K562 (cell line): ENCODE measurements around the gene ARL16. TPM values are rescaled to one million over a fixed set of nuclear protein-coding genes. Genes with fewer than 3 reads are reported as not detected.

ENCODE experiments used
- ATAC-seq: fragments of 200-7000 bp; cut with Tn5 transposase; 3 replicates; pipeline ENCODE4 v1.9.1; 2020; ENCODE audit warnings: moderate library complexity
- BruUV-seq: library from RNA; stranded (reverse); fragments of 400-500 nt; replicated peaks from 2 replicates; lab custom pipeline; 2021; lab: Mats Ljungman, UMichigan
- CTCF ChIA-PET: fragments of 300-600 bp; formaldehyde crosslinking; extraction: SDS; loops from one replicate; lab custom pipeline; 2021; ENCODE audit warnings: low intra/inter-chr PET ratio; lab: Yijun Ruan, JAX
- POLR2A ChIA-PET: fragments of 300-600, 350-650 bp; sonication (Branson Sonifier 250); formaldehyde crosslinking; extraction: SDS; loops from one replicate; lab custom pipeline; 2021; ENCODE audit warnings: antibody characterized with exemption, inconsistent platforms; lab: Yijun Ruan, JAX
- DNase-seq, 4 experiments: peaks; one replicate each; pipeline versions ENCODE4 v3.0.0 to v3.0.0-alpha.2; 2011 to 2018; ENCODE audit warnings: low spot score in 3 of 4, mixed read lengths in 3 of 4; ENCODE audit errors: extremely low read depth in 1 of 4
- FAIRE-seq: peaks from 2 replicates; lab custom pipeline; 2011; peaks lifted over from hg19 to GRCh38; lab: Jason Lieb, UNC
- H2AFZ ChIP-seq: 2 replicates; pipeline ENCODE4 v1.6.0; 2011; ENCODE audit warnings: low read depth, low read length, control low read depth, inconsistent platforms
- H3K27ac ChIP-seq: fragments of 200-600 bp; 3 replicates; pipeline ENCODE4 v1.8.0; 2011; ENCODE audit warnings: low read depth, mild to moderate bottlenecking, control low read depth, inconsistent platforms, low read length, moderate library complexity, mixed read lengths; ENCODE audit errors: extremely low read depth
- H3K27me3 ChIP-seq, 2 experiments: fragments of 300-600 bp in 1 of 2; 2 replicates in 1 of 2; 3 replicates in 1 of 2; pipeline versions ENCODE4 v1.6.0 to v1.8.0; 2011; ENCODE audit warnings: inconsistent platforms in 2 of 2, low read length in 2 of 2, mild to moderate bottlenecking in 1 of 2, mixed read lengths in 1 of 2, moderate library complexity in 1 of 2; ENCODE audit not compliant: control insufficient read depth in 2 of 2, insufficient read depth in 2 of 2
- H3K36me3 ChIP-seq: fragments of 300-600 bp; 3 replicates; pipeline ENCODE4 v1.8.0; 2011; ENCODE audit warnings: mild to moderate bottlenecking, low read length, inconsistent platforms; ENCODE audit not compliant: control insufficient read depth, insufficient read depth
- H3K4me1 ChIP-seq, 2 experiments: fragments of 200-600 bp in 1 of 2; replicated peaks in 1 of 2; 2 replicates in 1 of 2; 3 replicates in 1 of 2; pipeline versions ENCODE4 v1.5.1 to v1.8.0; 2011; ENCODE audit warnings: inconsistent platforms in 2 of 2, low read length in 2 of 2, mild to moderate bottlenecking in 1 of 2, mixed read lengths in 1 of 2, moderate library complexity in 1 of 2; ENCODE audit not compliant: control insufficient read depth in 2 of 2, insufficient read depth in 2 of 2
- H3K4me2 ChIP-seq: 2 replicates; pipeline ENCODE4 v1.6.1; 2011; ENCODE audit warnings: low read length, control low read depth, inconsistent platforms, mixed read lengths; ENCODE audit not compliant: insufficient read depth
- H3K4me3 ChIP-seq: fragments of 200-600 bp; sonication (generic), shearing (Covaris generic); 2 replicates; pipeline ENCODE4 v1.5.1; 2016; ENCODE audit warnings: control low read depth, inconsistent platforms
- H3K79me2 ChIP-seq: fragments of 200-600 bp; 3 replicates; pipeline ENCODE4 v1.8.0; 2011; ENCODE audit warnings: low read length, inconsistent platforms; ENCODE audit not compliant: control insufficient read depth, insufficient read depth
- H3K9ac ChIP-seq, 2 experiments: 2 replicates each; pipeline versions ENCODE4 v1.6.0 to v1.6.1; 2011; ENCODE audit warnings: low read depth in 2 of 2, low read length in 2 of 2, control low read depth in 1 of 2, inconsistent platforms in 1 of 2, mild to moderate bottlenecking in 1 of 2, mixed read lengths in 1 of 2; ENCODE audit not compliant: insufficient read depth in 1 of 2
- H3K9me1 ChIP-seq: one replicate; pipeline ENCODE4 v1.6.0; 2011; ENCODE audit warnings: inconsistent platforms, mild to moderate bottlenecking, low read length, moderate library complexity; ENCODE audit not compliant: control insufficient read depth, insufficient read depth
- H3K9me3 ChIP-seq: replicated peaks from 2 replicates; pipeline ENCODE4 v1.5.1; 2011; ENCODE audit warnings: low read depth, low read length, inconsistent platforms; ENCODE audit not compliant: control insufficient read depth, insufficient read depth
- H4K20me1 ChIP-seq: replicated peaks from 2 replicates; pipeline ENCODE4 v1.6.1; 2011; ENCODE audit warnings: low read length, inconsistent platforms, mixed read lengths; ENCODE audit not compliant: control insufficient read depth, insufficient read depth
- ATF7 ChIP-seq: fragments of 450-650 bp; IDR thresholded peaks from 2 replicates; pipeline ENCODE4 v1.7.1; 2014; ENCODE audit warnings: mild to moderate bottlenecking, moderate library complexity
- CHD2 ChIP-seq: IDR thresholded peaks from 2 replicates; pipeline ENCODE4 v1.6.1; 2011; ENCODE audit warnings: low read depth, low read length
- FOXP4 ChIP-seq: sonication (generic); formaldehyde crosslinking; IDR thresholded peaks from 2 replicates; pipeline ENCODE4 v1.8.0; 2022; ENCODE audit warnings: mild to moderate bottlenecking, missing genetic modification reagents, borderline replicate concordance
- HDAC3 ChIP-seq: fragments of 450-650 bp; IDR thresholded peaks from 2 replicates; pipeline ENCODE4 v1.6.1; 2018; ENCODE audit warnings: borderline replicate concordance, mild to moderate bottlenecking, moderate library complexity; ENCODE audit not compliant: partially characterized antibody
- MCM5 ChIP-seq: fragments of 450-650 bp; IDR thresholded peaks from 2 replicates; pipeline ENCODE4 v1.6.1; 2016; ENCODE audit warnings: low read depth
- MYC ChIP-seq, 2 experiments: fragments of 250-450 bp in 1 of 2; sonication (Bioruptor Pico) in 1 of 2; IDR thresholded peaks; 2 replicates each; pipeline versions ENCODE4 v1.5.1 to v1.6.1; 2012 to 2021; ENCODE audit warnings: low read depth in 2 of 2, borderline replicate concordance in 1 of 2, improper control_type of control experiment in 1 of 2, low read length in 1 of 2, mild to moderate bottlenecking in 1 of 2, moderate library complexity in 1 of 2
- NELFE ChIP-seq: IDR thresholded peaks from 2 replicates; pipeline ENCODE4 v1.6.1; 2011; ENCODE audit warnings: mild to moderate bottlenecking; ENCODE audit not compliant: insufficient read depth, insufficient read length
- RBFOX2 ChIP-seq: fragments of 200-400 bp; formaldehyde crosslinking; IDR thresholded peaks from 2 replicates; pipeline ENCODE4 v1.6.1; 2017; ENCODE audit warnings: low read depth, mild to moderate bottlenecking, low read length, moderate library complexity
- SIRT6 ChIP-seq: IDR thresholded peaks from one replicate; pipeline ENCODE4 v1.6.1; 2012; ENCODE audit warnings: low read depth, mild to moderate bottlenecking, control low read depth, inconsistent platforms, low read length, moderate library complexity
- TCF7 ChIP-seq: sonication (generic); IDR thresholded peaks from 2 replicates; pipeline ENCODE4 v1.6.1; 2016; ENCODE audit warnings: antibody characterized with exemption, borderline replicate concordance
- TEAD2 ChIP-seq: fragments of 450-650 bp; IDR thresholded peaks from 2 replicates; pipeline ENCODE4 v1.6.1; 2016; ENCODE audit warnings: missing genetic modification characterization, control low read depth, missing compliant biosample characterization
- TEAD4 ChIP-seq, 2 experiments: sonication (generic) in 1 of 2; formaldehyde crosslinking in 1 of 2; IDR thresholded peaks; 2 replicates each; pipeline versions ENCODE4 v1.6.1 to v1.8.0; 2012 to 2022; ENCODE audit warnings: borderline replicate concordance in 1 of 2, inconsistent platforms in 1 of 2, low read length in 1 of 2, mild to moderate bottlenecking in 1 of 2, missing genetic modification reagents in 1 of 2
- YY1 ChIP-seq, 3 experiments: IDR thresholded peaks; 2 replicates each; pipeline ENCODE4 v1.6.1; 2011; ENCODE audit warnings: low read length in 2 of 3, mild to moderate bottlenecking in 2 of 3, moderate library complexity in 2 of 3, borderline replicate concordance in 1 of 3, control low read depth in 1 of 3, low read depth in 1 of 3; ENCODE audit not compliant: insufficient read depth in 3 of 3, insufficient replicate concordance in 2 of 3, control insufficient read depth in 1 of 3, insufficient read length in 1 of 3; ENCODE audit errors: extremely low read depth in 1 of 3
- ZBTB1 ChIP-seq: sonication (generic); formaldehyde crosslinking; IDR thresholded peaks from 2 replicates; pipeline ENCODE4 v1.8.1; 2023; ENCODE audit warnings: missing genetic modification reagents, low read depth, mild to moderate bottlenecking, borderline replicate concordance
- ZNF445 ChIP-seq: fragments of 250-450 bp; sonication (Bioruptor Pico); IDR thresholded peaks from 2 replicates; pipeline ENCODE4 v1.4.0; 2020; ENCODE audit warnings: low read depth, mild to moderate bottlenecking, moderate library complexity
- ZNF644 ChIP-seq: fragments of 200-800 bp; sonication (Bioruptor generic); IDR thresholded peaks from 2 replicates; pipeline ENCODE4 v1.6.1; 2016; ENCODE audit warnings: low read depth, missing genetic modification characterization, missing compliant biosample characterization
- ZNF696 ChIP-seq: fragments of 250-450 bp; sonication (Bioruptor Pico); conservative IDR thresholded peaks from 2 replicates; pipeline ENCODE4 v1.4.0; 2020; ENCODE audit warnings: mild to moderate bottlenecking, moderate library complexity
- ZNF79 ChIP-seq: fragments of 250-450 bp; sonication (Bioruptor Pico); IDR thresholded peaks from 2 replicates; pipeline ENCODE4 v1.4.0; 2020; ENCODE audit warnings: low read depth, mild to moderate bottlenecking, moderate library complexity
- WGBS: fragments of 100-300 bp; shearing (Covaris generic); methylation state at CpG from one replicate; pipeline ENCODE4 v1.1.6; 2016; ENCODE audit warnings: low coverage, mixed read lengths; ENCODE audit not compliant: insufficient coverage; ENCODE audit errors: missing lambda C conversion rate; 5-methylcytosine and 5-hydroxymethylcytosine counted together
- in situ Hi-C: fragments of 300-500 bp; cut with MboI; formaldehyde crosslinking; loops from 4 replicates; pipeline ENCODE4 v1.15.0; 2018; ENCODE audit warnings: inconsistent platforms, mixed read lengths
- intact Hi-C: fragments of 100-400 bp; cut with micrococcal nuclease; formaldehyde crosslinking; loops from 2 replicates; pipeline ENCODE4 v1.14.2; 2022
- polyA plus RNA-seq, 8 experiments: library from polyadenylated mRNA; depleted of rRNA in 4 of 8; stranded (reverse) in 5 of 8; unstranded in 3 of 8; fragments of >200 nt; fragmentation: Nextera tagmentation in 2 of 8; fragmentation: Illumina TruSeq in 1 of 8; extraction: Ambion mirVana in 2 of 8; extraction: Trizol in 1 of 8; gene quantifications; 2 replicates each; pipeline versions ENCODE4 v1.2.1 to v1.2.3, GENCODE V29; 2011 to 2014; ENCODE audit warnings: inconsistent platforms in 1 of 8, missing spikeins in 1 of 8
- total RNA-seq, 7 experiments: library from RNA; depleted of rRNA in 6 of 7; stranded (reverse); fragments of >200 nt in 6 of 7; fragmentation: Illumina TruSeq in 2 of 7; extraction: Trizol in 2 of 7; gene quantifications; 2 replicates each; pipeline versions ENCODE4 v1.2.1 to v1.2.3, GENCODE V29; 2011 to 2021; ENCODE audit warnings: low replicate concordance in 1 of 7

Gene ARL16
- total and polyA plus RNA-seq, 9 of the 15 experiments (the other 6 are each of a cell fraction or from before 2014, with no cell fraction given) = 5.4 to 32.4 (median 22.6) TPM

- TF ChIP-seq FOXP4 (CRISPR knock-in tag) = no peak
- TF ChIP-seq ATF7 = no peak
These were observed 42.4 kb upstream of the ARL16 start (continued) for GRCh38 chr17:81726004-81726403.

- no peaks in the 10 kb centered on the region for H3K9me1 ChIP-seq
- DNase-seq (no peak), ATAC-seq (no peak), FAIRE-seq (no peak)
- no TSS peak for BruUV-seq
- no peak overlapping the region for H3K4me2 ChIP-seq
- WGBS = 57% methylated on average over 8 of the region's 9 CpGs
- peaks cover 3% of the 10 kb centered on the region; the same call in 1 of the 3 replicates for H3K36me3 ChIP-seq
- H2AFZ ChIP-seq = no peak overlapping the region
- POLR2A ChIA-PET = interaction anchor here (0.6 to 5.4 kb wide), 7 partner anchors 12 to 132 kb away, joined by 3 to 59 read pairs (median 3); partner anchors contain the start of gene SLC25A10
- no peaks in the 10 kb centered on the region for H3K9me3 ChIP-seq
- H3K4me3 ChIP-seq = no peak overlapping the region
- CTCF ChIA-PET = interaction anchor here (0.6 kb wide), 1 partner anchor 717 kb away, joined by 3 read pairs; no protein-coding TSS in a partner anchor
- H3K4me1 ChIP-seq = peaks cover 19 to 56% of the 10 kb centered on the region in 2 experiments
- no peaks in the 10 kb centered on the region for H3K79me2 ChIP-seq
- no peak overlapping the region for H3K9ac ChIP-seq
- no peaks in the 10 kb centered on the region; the same call in 1 of the 2 replicates for H4K20me1 ChIP-seq
- no peaks in the 10 kb centered on the region for H3K27me3 ChIP-seq
- intact Hi-C loops = no loop called here
- H3K27ac ChIP-seq = no peak overlapping the region
- in situ Hi-C loops = no loop called here
- TF ChIP-seq NELFE = no peak
- no peak for TF ChIP-seq YY1 (IDR thresholded peaks at IDR 0.05; ENCODE audit: borderline replicate concordance in 1 of 3, control insufficient read depth in 1 of 3, extremely low read depth in 1 of 3, insufficient read depth in 3 of 3, insufficient read length in 1 of 3, insufficient replicate concordance in 2 of 3, low read depth in 1 of 3, low read length in 2 of 3)
- no peak for TF ChIP-seq ZNF644
- no peak for TF ChIP-seq ZBTB1 (CRISPR knock-in tag)
- no peak for TF ChIP-seq RBFOX2
- TF ChIP-seq CHD2 = no peak
- TF ChIP-seq TEAD4 (IDR thresholded peaks at IDR 0.05; ENCODE audit: low read length) = no peak
- no peak for TF ChIP-seq TEAD4 (CRISPR knock-in tag; IDR thresholded peaks at IDR 0.05; ENCODE audit: borderline replicate concordance)
- TF ChIP-seq TCF7 = no peak
- TF ChIP-seq TEAD2 (tag) = no peak
- TF ChIP-seq MYC (IDR thresholded peaks at IDR 0.05; ENCODE audit: low read depth, low read length) = no peak
- TF ChIP-seq MYC (CRISPR knock-in tag; IDR thresholded peaks at IDR 0.05; ENCODE audit: borderline replicate concordance, low read depth) = no peak
- no peak for TF ChIP-seq ZNF696
- no peak for TF ChIP-seq HDAC3
- no peak for TF ChIP-seq MCM5
- TF ChIP-seq ZNF79 (CRISPR knock-in tag) = no peak
- TF ChIP-seq SIRT6 = no peak
- TF ChIP-seq ZNF445 = no peak
These were observed 41.8 kb upstream of the ARL16 start for GRCh38 chr17:81725439-81725838.
